CD4-positive, alpha-beta T cell treated with Interleukin-10 for 1 hour (primary cell): ENCODE data around the gene ATP9A.
A peak's percentile ranks its signal among the peaks of the same experiment; 100 is the strongest.
"Not testable (repeated sequence)": the region's sequence is repeated elsewhere in the genome, so short reads cannot be mapped to it uniquely, and the experiment has no call there.

Experiments
- DNase-seq: peaks from one replicate; pipeline ENCODE4 v3.0.0-alpha.2; 2020

Gene ATP9A

DNA sequence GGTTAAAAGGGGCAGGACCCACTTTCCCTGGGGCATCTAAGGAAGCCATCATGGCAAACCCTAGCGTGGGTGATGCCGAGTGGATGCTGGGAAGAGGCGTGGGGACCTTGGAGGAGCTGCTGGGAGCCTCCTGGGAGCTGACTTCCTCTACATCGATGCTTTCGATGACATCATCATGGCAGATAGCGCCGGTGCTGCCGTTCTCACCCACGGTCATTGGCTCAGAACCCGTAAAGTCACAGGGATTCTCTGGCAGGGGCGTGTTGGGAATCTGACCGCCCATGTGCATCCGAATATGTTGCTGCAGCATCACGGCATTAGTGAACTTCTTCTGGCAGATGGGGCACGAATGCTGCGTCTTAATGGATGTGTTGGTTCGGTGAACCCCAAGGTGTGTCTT, 22.1 kb upstream of the ATP9A start:
- no peak for DNase-seq

DNA sequence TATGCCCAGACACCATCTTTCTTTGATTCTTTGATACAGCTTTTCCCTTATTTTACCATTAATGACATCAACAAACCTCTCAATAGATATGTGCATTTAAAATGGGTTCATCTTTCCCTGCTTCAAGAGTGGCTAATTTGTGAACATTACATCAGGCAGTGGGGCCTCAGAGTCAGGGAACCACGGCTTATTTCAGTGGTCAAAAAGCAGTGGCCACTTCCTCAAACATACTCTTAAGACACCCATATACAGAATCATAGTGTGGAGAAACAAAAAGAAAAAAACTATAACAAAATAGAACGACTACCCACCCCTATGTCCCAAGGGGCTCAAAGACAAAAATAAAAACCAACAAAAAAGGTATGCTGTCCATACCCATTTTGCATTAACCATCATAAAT, 21.2 kb upstream of the ATP9A start:
- DNase-seq = no peak

DNA sequence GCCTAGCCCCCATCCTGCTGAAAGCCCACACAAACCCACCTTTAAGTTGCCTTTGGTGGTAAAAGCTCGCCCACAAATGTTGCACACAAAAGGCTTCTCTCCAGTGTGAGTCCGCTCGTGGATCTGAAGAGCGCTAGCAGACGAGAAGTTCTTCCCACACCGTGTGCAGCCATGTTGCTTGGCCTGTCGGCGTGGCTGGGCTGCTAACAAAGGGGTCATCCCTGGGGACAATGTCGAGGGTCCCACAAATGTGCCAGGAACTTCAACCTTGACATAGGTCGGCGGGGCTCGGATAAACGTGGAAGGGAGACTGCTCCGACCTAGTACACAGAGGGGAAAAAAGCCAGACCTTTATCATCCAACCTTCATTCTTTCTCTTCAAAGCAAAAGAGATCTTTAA, 20.6 kb upstream of the ATP9A start:
- no peak for DNase-seq

DNA sequence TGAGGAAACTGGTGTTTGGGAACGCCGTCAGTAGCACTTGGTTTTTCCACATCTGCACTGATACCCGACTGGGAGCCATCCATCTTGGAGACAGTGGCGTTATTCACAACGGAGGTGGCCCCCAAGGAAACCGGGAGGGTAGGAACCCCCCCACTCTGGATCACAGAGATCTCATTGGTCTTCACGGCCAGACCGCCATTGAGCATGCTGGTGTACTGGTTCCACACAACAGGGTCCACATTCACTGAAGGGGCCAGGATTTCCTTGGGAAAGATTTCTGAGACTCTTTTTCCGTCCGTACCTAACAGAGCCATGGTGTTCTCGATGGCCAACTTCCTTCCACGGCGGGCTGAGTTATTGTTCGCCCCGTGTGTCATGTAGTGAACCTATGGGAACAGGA, 16.1 kb upstream of the ATP9A start:
- DNase-seq = no peak

DNA sequence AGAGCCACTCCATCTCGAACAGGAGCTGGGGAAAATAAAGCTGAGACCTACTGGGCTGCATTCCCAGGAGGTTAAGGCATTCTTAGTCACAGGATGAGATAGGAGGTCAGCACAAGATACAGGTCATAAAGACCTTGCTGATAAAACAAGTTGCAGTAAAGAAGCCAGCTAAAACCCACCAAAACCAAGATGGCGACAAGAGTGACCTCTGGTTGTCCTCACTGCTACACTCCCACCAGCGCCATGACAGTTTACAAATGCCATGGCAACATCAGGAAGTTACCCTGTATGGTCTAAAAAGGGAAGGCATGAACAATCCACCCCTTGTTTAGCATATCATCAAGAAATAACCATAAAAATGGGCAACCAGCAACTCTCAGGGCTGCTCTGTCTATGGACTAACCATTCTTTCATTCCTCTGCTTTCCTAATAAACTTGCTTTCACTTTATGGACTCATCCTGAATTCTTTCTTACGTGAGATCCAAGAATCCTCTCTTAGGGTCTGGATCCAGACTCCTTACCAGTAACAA, 10.1 kb upstream of the ATP9A start:
- DNase-seq = not testable (repeated sequence)

DNA sequence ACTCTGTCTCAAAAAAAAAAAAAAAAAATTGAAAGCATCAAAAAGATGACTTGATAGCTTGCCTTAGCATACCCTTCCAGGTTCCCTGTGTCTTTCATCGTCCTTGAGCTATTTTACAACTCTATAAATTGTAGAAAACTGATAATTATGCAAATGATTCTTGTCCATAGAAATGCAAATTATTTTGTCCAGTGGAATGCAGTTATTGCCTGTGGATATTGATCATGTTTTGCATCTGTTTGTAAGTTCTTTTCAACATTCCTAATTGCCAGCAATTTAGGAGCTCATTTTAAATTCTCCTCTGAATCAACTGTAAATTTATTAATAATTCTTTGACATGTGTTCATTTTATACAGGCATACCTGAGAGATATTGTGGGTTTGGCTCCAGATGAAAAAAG, 7.1 kb upstream of the ATP9A start:
- no peak for DNase-seq

DNA sequence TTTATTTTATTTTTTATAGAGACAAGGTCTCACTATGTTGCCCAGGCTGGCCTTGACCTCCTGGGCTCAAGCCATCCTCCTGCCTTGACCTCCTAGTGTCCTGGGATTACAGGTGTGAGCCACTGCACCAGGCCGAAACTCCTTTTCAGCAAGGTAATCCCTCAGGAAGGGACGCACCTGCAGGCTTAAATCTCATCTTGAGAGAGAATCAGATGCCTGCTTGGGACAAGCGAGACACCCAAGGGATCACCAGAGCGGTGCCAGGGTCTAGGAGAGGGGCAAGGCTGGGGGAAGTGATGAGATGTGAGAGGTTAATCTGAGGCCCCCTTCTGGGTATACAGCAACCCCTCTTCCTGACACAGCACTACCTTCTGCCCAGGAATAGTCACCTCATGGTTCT, 4.0 kb upstream of the ATP9A start:
- DNase-seq = no peak

DNA sequence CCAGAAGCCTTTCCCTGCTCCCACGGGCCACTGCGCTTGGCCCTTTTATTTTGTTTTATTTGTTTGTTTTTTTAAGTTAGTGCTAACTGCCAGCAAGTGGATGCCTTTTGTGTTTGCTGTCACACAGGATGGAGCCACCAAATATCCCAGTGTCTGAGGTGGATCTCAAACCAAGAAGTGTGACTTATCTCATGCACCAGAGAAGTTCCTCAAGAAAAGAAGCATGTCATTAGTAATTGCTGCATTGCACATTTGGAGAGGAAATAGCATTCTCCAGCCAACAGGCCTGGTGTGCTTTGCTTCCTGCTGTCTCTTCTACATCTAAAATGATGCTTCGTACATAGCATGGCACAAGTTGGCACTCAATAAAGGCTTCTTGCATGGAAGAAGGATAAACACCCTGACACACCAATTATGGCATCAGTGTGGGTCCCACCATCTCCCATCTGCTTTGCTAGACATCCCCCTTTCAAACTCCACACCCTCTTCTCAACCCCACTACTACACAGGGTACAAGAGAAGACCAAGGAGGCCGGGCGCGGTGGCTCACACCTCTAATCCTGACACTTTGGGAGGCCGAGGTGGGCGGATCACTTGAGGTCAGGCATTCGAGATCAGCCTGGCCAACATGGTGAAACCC, 1.9 kb upstream of the ATP9A start:
- DNase-seq = no peak

DNA sequence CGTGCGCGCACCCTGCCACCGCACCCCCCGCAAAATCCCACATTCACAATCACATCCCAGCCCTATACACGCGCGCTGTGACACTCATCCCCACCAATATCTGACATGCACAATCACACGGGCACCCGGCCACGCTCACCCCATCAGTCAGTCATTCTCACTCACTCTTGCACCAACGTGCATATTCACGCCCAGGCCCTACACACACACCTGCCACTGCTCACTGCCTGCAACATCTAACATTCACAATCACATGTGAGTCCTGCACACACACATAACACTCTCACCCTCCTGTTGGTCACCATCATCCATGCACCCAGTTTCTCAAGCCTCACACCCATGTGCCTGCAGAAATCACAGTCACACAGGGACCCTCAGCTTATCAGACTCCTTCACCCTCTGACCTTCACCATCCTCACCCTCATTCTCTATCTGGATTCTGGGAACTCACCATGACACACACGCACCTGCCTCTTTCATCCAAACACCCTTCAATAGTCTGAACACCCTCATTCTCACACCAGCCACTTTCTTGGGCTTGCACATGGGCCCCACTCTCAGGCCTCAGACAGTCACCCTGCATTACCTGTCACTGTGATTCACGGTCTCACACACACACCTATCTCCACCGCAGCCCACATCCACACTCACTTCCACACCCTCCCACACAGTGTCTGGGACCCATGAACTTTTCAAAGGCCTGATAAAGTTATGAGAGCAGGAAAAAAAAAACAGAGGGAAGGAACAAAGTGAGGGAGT, 748 bp upstream of the ATP9A start:
- no peak for DNase-seq

DNA sequence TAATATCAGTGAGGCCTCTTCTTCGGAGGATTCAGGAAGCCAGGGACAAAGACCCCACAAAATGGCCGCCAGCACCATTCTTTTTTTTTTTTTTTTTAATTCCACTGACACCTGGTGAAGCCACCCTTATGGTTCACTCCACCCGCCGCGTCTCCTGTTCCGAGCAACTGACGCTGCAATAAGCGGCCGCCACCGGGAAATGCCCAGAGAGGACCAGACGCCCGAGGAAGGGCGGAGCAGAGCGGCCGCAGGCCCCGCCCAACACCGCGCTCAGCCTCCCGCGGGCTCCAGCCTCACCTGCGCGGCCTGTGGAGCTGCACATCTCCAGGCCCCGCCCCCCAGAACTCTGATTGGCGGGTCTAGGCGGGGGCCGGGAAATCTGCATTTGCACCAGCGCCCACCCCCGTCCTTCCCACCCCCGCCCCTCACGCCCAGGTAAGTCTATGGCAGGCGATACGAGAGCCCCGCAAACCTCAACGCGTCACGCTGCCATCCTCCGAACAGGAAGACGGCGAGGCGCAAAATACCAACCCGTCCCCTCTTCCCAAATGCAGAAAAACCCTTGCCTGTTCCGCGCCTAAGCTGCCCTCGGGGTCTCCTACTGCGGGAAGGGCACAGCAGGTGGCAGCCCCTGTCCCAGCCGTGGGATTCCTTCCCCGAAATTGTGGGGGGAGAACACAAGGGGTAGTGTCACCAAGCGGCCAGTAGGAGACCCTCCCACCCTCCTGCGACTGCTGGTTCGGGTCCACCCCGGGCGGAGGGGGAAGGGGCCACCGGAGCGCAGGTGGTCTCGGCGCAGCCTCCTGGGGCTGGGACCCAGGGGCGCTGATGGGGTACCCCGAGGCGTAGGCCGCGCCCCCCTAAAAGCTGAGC, 960 bp downstream of the ATP9A start:
- DNase-seq = peak; percentile 71

DNA sequence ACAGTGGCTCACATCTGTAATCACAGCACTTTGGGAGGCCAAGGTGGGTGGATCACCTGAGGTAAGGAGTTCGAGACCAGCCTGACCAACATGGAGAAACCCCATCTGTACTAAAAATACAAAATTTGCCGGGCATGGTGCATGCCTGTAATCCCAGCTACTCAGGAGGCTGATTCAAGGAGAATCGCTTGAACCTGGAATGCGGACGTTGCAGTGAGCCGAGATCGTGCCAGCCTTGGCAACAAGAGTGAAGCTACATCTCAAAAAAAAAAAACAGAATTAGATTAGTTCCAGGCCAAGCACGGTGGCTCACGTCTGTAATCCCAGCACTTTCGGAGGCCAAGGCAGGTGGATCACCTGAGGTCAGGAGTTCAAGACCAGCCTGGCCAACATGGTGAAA, 2.8 kb downstream of the ATP9A start:
- DNase-seq = not testable (repeated sequence)

DNA sequence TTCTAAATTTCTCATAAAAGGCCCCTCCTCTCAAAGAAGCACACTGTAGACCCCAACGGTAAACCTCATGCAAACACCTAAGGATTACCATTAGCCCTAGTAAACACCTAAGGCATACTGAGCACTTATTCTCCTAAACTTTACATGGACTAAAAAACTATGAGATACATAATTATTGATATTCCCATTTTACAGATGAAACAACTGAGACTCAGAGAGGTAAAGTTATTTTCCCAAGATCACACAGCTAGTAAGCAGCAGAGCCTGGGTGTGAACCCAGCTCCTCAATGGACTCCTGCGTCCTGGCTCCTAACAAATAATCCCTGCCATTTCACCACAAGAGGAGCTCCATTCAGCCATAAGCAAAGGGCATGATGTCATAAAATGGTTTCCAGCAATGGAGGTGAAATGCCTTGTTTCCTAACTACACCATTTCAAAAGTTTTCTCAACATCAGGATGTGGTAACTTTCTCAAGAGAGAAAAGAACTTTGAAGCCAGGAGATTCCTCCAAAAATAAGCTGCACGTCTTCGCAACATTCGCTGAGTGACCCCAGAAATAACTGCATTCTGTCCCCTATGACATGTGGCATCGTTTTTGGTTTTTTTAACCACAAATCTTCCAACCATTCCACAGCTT, 4.1 kb downstream of the ATP9A start:
- DNase-seq = no peak

DNA sequence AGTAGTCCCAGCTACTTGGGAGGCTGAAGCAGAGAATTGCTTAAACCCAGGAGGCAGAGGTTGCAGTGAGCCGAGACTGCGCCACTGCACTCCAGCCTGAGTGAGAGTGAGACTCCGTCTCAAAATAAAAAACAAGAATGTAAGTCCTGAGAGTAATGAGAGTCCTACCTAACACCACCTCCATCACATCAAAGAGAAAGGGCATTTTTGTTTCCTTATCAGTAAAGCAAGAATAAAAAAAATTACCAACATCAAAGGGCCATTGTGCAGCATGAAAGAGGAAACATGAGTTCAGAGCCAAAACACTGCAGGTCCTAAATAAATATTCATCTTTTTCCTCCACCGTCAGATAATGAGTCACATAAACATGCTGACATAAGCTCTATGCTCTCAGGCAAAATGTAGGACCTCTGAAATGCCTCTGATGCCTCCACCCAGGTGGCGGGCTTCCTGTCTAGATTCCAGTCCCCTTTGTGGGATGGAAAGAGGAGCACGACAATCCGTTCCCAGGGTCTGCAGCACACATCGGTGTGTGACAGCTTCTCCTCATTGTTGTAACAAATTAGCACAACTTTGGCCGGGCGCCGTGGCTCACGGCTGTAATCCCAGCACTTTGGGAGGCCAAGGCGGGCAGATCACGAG, 7.2 kb downstream of the ATP9A start:
- no peak for DNase-seq

DNA sequence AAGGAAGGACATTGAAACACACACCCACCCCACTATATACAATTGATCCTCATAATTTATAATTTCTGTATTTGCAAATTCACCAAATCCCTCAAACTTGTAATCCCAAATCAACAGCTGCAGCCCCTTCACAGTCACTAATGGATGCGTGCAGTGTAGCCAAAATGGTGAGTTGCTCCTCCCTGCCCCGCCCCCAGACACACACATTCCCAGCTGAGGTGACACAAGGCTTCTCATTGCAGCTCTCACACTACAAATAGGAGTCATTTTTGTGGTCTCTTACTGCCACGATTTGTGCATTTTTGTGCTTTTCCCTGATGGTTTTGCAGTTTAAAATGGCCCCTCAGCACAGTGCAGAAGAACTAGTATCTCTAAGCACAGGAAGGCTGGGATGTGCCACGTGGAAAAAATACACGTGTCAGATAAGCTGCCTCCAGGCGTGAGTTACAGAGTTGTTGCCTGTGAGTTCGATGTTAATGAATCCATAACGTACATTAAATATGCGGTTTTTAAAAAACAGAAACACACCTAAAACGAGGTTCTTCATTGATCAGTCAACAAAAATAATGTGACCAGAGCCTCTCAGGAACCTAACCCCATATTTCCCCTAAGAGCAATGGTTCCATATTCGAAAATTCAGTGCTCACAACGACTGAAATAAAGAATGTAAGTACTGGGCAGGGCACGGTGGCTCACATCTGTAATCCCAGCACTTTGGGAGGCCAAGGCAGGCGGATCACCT, 8.2 kb downstream of the ATP9A start:
- no peak for DNase-seq

DNA sequence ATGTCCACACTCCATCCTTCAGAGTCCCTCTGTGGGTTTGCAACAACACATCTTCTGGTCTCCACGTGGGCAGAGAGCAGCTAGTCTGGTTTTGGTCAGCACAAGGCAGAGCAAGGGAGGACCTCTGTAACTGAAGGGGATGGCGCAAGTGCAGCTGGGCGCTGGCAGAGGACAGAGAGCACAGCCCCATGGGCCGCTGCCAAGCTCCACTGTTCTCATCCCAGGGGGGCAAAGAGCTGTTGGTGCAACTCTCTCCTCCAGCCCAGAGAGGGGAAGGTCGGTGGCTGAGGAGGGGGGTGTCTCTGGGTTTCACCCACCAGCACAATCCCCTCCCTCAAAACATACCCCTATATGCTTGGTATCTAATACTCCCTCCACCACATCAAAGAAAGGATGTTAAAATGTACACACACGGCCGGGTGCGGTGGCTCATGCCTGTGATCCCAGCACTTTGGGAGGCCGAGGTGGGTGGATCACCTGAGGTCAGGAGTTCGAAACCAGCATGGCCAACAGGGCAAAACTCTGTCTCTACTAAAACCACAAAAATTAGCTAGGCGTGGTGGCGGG, 9.1 kb downstream of the ATP9A start:
- DNase-seq = no peak

DNA sequence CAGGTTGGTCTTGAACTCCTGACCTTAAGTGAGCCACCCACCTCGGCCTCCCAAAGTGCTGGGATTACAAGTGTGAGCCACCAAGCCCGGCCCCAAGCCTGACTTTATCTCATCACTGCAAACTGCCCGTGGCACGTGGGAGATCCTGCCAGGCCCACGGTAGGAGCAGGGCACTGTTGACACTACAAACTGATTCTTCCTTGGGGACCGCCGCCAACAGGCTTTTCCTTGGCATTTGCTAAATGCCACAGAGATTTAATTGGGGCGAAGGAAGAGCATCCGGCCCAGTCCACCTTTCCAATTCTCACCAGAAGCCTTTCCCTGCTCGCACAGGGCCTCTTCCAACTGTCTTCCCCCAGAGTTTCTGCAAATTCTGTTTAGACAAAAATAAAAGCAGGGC, 11.0 kb downstream of the ATP9A start:
- DNase-seq = no peak

DNA sequence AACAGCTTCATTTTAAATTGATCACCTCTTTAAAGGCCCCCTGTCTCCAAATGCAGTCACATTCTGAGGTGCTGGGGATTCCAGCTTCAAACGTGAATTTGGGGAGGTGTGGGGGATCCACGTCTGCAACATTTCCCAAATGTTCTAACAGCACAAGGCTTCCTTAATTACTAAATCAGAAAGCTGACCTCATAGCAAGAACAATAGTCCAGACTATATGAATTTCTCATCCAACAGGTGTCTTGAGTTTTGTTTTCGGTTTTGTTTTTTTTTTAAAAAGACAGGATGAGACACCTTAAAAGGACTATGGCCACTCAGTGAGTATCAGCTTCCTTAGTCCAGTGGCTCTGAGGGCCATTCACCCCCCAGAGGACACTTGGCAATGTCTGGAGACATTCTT, 11.5 kb downstream of the ATP9A start:
- DNase-seq = no peak

DNA sequence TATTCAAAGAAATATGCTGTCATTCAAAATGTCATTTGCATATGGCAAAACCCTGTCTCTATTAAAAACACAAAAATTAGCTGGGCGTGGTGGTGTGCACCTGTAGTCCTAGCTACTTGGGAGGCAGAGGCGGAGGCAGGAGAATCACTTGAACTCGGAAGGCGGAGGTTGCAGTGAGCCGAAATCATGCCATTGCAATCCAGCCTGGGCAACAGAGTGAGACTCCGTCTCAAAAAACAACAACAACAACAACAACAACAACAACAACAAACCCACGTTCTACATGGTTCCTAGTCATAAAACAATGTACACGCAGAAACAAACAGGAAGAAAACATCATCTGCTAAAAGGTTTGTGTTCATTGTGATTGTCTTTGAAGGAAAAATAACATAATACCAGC, 15.0 kb downstream of the ATP9A start:
- DNase-seq = not testable (repeated sequence)

DNA sequence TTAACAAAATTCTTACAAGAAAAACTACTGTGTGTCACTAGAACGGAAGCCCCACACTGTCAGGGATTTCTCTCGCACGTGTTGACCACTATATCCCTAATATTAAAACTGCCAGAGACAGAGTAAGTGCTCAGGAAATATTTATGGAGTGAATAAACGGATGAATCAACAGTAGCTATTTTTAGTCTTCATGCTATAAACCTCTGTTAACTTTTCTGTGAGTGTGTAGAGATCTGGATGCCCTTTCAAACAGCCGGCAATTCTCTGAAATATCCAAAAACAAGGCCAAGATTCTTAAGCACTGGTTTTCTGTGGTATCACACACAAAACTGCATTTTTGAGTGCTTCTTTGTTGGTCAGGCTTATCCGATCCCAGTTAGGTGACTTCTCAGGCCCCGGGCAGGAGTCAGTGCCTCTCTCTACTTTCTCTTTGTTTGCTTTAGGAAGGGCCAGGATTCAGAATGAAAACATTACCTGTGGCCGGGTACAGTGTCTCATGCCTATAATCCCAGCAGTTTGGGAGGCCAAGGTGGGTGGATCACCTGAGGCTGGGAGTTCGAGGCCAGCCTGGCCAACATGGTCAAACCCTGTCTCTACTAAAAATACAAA, 15.7 kb downstream of the ATP9A start:
- no peak for DNase-seq

DNA sequence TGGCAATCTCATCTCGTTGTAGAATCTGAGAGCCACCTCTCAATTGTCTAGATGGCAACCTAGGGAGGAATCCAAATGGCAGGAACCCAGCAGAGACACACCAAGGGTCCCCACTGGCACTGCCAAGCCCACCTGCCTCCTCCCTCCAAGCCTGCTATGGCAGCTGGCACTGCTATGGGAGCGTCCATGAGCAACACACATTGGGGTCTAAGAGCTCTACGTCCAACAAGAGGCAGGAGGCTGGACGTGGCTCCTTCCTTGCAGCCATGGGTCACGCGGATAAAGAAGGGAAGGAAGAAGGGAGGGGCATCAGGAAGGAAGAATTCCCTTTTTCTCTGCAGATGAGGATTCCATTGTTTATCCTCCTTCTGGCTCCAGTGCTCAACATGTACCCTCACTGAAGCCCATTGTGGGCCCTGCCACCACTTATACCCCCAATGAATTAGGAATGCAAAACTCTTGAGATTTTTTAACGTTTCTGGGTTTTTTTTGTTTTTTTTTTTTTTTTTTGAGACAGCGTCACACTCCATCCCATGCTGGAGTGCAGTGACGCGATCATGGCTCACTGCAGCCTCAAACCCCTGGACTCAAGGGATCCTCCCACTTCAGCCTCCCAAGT, 17.3 kb downstream of the ATP9A start:
- no peak for DNase-seq
